Measurements from ENCODE around the gene FAM222A.

FAM222A gene

DNA sequence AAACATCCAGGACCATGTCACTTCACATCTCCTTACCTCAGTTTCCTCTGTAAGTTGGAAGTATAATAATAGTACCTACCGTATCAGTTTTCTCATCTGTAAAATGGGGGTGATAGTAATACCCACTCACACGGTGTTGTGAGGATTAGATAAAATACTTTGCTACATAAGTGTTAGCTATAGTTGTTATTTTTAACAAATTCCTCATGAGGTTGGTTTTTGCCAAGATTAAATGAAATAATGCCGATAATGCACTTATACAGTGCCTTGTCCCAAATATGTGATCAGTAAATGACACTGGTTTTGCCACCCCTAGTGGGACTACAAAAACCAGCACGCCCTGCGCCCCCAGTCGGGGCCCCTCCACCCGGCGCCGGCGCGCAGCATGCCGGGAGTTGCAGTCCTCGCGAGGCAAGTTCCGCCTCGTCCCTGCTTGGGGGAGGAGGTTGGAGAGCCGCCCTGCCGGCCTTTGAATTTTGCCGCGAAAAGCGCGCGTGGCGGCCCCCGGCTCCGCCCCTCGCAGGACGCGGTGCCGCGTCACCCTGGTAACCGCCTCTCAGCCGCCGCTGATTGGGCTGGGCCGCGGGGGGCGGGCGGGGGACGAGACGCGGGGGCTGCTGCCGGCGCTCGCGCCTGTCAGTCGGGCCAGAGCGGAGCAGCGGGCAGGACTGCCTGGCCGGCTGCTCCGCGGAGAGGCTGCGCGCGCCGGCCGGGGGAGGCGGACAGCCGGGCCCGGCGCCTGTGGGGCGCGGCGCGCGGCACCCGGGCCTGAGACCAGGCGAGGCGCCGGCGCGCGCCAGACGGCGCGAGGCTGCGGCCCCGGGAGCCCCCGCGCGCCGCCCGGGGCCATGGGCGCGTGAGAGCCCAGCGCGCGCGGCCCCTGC is at the start of gene FAM222A:
TSS of gene FAM222A (plus strand) at position 639 of the 884 bp plus-strand sequence. CDS start 30,322 bp downstream, outside the sequence.
- Histone ChIP-seq H3K27me3 (ENCODE audit: insufficient read depth, insufficient read length) (peaks cover 5% of the 10 kb centered on the region), H3K4me3 (ENCODE audit: insufficient read length, low read depth) (peak within 1 kb of the TSS; percentile 58), H3K9ac (ENCODE audit: insufficient read length, low read depth) (peak within 1 kb of the TSS; percentile 81), H3K9me3 (ENCODE audit: insufficient read depth, low read length) (no peaks in the 10 kb centered on the region), H3K36me3 (ENCODE audit: insufficient read depth, insufficient read length, low read length) (no peaks in the 10 kb centered on the region), H3K4me1 (ENCODE audit: insufficient read depth, insufficient read length) (peaks cover 38% of the 10 kb centered on the region)
- TF ChIP-seq SUZ12 (IDR thresholded peaks at IDR 0.05; ENCODE audit: extremely low read depth, insufficient read depth, insufficient read length), result no peak
- TF ChIP-seq ZNF274 (IDR thresholded peaks at IDR 0.05; ENCODE audit: low read depth, low read length), result no peak
- TF ChIP-seq YY1 (IDR thresholded peaks at IDR 0.05; ENCODE audit: insufficient read depth, insufficient read length), result no peak
- peak; percentile 94 for DNase-seq (ENCODE audit: low read depth, low spot score)

DNA sequence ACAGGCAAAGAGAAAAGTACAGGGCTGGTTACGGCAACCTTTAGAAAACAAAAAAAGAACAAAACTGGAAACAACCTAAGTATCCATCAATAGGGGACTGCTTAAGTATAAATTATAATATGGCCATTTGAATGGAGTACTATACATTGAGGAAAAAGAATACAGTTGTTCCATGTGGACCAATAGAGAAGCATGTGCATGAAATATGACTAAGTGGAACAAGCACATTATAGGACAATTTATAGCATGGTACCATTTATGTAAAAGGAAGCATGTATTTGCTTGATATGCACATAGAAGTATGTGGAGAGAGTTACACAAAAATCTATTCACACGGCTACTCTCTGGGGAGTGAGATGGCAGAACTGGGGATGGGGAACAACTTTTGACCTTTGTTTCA is 49.2 kb upstream of the FAM222A start:
- TF ChIP-seq YY1 (IDR thresholded peaks at IDR 0.05; ENCODE audit: insufficient read depth, insufficient read length) (no peak), SUZ12 (IDR thresholded peaks at IDR 0.05; ENCODE audit: extremely low read depth, insufficient read depth, insufficient read length) (no peak), ZNF274 (IDR thresholded peaks at IDR 0.05; ENCODE audit: low read depth, low read length) (no peak)
- no peak for DNase-seq (ENCODE audit: low read depth, low spot score)
- Histone ChIP-seq H3K36me3 (ENCODE audit: insufficient read depth, insufficient read length, low read length) (no peaks in the 10 kb centered on the region), H3K27me3 (ENCODE audit: insufficient read depth, insufficient read length) (no peaks in the 10 kb centered on the region), H3K4me1 (ENCODE audit: insufficient read depth, insufficient read length) (no peaks in the 10 kb centered on the region), H3K4me3 (ENCODE audit: insufficient read length, low read depth) (no peak overlapping the region), H3K9me3 (ENCODE audit: insufficient read depth, low read length) (peaks cover 12% of the 10 kb centered on the region), H3K9ac (ENCODE audit: insufficient read length, low read depth) (no peak overlapping the region)

DNA sequence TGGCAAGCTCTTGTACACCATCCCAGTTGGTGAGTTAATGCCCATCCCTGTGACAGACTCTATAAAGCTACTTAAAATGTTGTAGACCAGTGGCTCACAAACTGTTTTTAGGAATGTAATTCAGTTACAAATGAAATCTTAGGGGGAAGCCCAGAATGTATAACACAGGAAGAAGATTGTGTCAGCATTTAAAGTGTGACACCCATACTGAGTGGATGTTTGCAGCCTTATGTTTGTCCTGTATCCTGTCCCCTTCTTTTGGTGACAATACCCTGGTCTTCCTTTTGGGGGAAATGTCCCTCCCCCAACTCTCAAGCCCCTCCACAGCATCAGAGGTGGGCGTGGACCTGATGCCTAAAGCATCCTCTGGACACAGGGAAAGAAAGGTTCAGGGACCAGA is 47.6 kb upstream of the FAM222A start:
- DNase-seq (ENCODE audit: low read depth, low spot score), result no peak
- peaks cover 12% of the 10 kb centered on the region for H3K9me3 ChIP-seq (ENCODE audit: insufficient read depth, low read length)
- H3K4me3 ChIP-seq (ENCODE audit: insufficient read length, low read depth), result no peak overlapping the region
- TF ChIP-seq ZNF274 (IDR thresholded peaks at IDR 0.05; ENCODE audit: low read depth, low read length) (no peak), SUZ12 (IDR thresholded peaks at IDR 0.05; ENCODE audit: extremely low read depth, insufficient read depth, insufficient read length) (no peak), YY1 (IDR thresholded peaks at IDR 0.05; ENCODE audit: insufficient read depth, insufficient read length) (no peak)
- H3K27me3 ChIP-seq (ENCODE audit: insufficient read depth, insufficient read length), result no peaks in the 10 kb centered on the region
- H3K4me1 ChIP-seq (ENCODE audit: insufficient read depth, insufficient read length), result no peaks in the 10 kb centered on the region
- H3K9ac ChIP-seq (ENCODE audit: insufficient read length, low read depth), result no peak overlapping the region
- no peaks in the 10 kb centered on the region for H3K36me3 ChIP-seq (ENCODE audit: insufficient read depth, insufficient read length, low read length)

DNA sequence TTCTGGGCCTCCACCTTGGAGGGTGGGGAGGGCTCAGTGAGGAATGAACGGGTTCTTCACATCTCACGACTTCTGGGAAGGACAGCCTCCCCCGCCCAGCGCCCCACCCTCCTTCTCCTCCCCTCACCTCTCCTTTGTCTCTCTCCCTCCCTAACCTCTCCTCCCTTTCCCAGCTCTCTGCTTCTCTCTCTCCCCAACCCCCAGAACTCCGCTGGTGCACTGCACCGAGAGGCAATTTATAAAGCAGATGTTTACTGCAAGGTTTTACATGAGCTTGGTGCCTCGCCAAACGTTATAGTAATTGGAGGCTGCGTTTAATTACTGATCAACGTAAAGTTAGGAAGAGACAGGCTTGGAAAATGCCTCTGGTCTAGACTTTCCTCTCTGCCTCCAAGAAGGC is 42.9 kb upstream of the FAM222A start:
- no peak for DNase-seq (ENCODE audit: low read depth, low spot score)
- TF ChIP-seq SUZ12 (IDR thresholded peaks at IDR 0.05; ENCODE audit: extremely low read depth, insufficient read depth, insufficient read length), result no peak
- no peak for TF ChIP-seq YY1 (IDR thresholded peaks at IDR 0.05; ENCODE audit: insufficient read depth, insufficient read length)
- TF ChIP-seq ZNF274 (IDR thresholded peaks at IDR 0.05; ENCODE audit: low read depth, low read length), result no peak

DNA sequence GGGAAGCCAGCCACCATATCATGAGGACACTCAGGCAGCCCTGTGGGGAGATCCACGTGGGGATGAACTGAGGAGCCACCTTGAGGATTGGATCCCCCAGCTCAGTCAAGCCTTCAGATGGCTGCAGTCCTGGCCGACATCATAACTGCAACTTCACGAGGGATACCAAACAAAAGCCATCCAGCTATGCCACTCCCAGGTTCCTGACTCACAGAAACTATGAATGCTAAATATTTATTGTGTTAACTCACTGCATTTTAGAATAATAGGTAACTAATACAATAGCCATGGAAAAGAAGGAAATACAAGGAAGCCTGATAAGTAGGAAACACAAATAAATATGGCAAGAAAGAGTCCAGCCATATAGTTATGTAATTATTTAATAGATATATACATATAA is 42.1 kb upstream of the FAM222A start:
- no peak overlapping the region for H3K9ac ChIP-seq (ENCODE audit: insufficient read length, low read depth)
- TF ChIP-seq SUZ12 (IDR thresholded peaks at IDR 0.05; ENCODE audit: extremely low read depth, insufficient read depth, insufficient read length) (no peak), ZNF274 (IDR thresholded peaks at IDR 0.05; ENCODE audit: low read depth, low read length) (no peak), YY1 (IDR thresholded peaks at IDR 0.05; ENCODE audit: insufficient read depth, insufficient read length) (no peak)
- H3K9me3 ChIP-seq (ENCODE audit: insufficient read depth, low read length), result 0 out of 2 replicates have a peak, but pooled peaks cover 3% of the 10 kb centered on the region
- no peaks in the 10 kb centered on the region for H3K27me3 ChIP-seq (ENCODE audit: insufficient read depth, insufficient read length)
- H3K4me1 ChIP-seq (ENCODE audit: insufficient read depth, insufficient read length), result peaks cover 3% of the 10 kb centered on the region
- no peaks in the 10 kb centered on the region for H3K36me3 ChIP-seq (ENCODE audit: insufficient read depth, insufficient read length, low read length)
- no peak for DNase-seq (ENCODE audit: low read depth, low spot score)
- H3K4me3 ChIP-seq (ENCODE audit: insufficient read length, low read depth), result no peak overlapping the region

More for the DNA sequence above, 42.9 kb upstream of the FAM222A start:
- H3K36me3 ChIP-seq (ENCODE audit: insufficient read depth, insufficient read length, low read length), result no peaks in the 10 kb centered on the region
- H3K9ac ChIP-seq (ENCODE audit: insufficient read length, low read depth), result no peak overlapping the region
- 0 out of 2 replicates have a peak, but pooled peaks cover 3% of the 10 kb centered on the region for H3K9me3 ChIP-seq (ENCODE audit: insufficient read depth, low read length)
- H3K27me3 ChIP-seq (ENCODE audit: insufficient read depth, insufficient read length), result no peaks in the 10 kb centered on the region
- no peak overlapping the region for H3K4me3 ChIP-seq (ENCODE audit: insufficient read length, low read depth)
- peaks cover 3% of the 10 kb centered on the region for H3K4me1 ChIP-seq (ENCODE audit: insufficient read depth, insufficient read length)

DNA sequence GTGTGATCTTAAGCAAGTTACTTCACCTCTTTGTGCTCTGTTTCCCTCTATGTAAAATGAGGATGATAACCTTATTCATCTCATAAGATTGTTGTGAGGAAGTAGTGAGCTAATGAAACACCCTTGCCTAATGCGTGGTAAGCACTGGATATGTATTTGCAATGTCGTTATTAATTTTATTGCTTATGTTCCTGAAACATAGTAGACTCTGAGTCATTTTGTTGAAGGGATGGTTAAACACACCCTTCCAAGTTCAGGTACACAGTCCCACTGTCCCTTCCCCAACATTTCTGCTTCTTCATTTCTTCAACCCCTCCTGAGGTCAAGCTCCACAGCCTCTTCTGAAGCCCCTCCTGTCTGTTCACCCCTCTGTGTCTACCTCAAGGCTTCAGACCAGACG is 40.2 kb upstream of the FAM222A start:
- H3K4me3 ChIP-seq (ENCODE audit: insufficient read length, low read depth), result no peak overlapping the region
- no peaks in the 10 kb centered on the region for H3K27me3 ChIP-seq (ENCODE audit: insufficient read depth, insufficient read length)
- no peak for TF ChIP-seq ZNF274 (IDR thresholded peaks at IDR 0.05; ENCODE audit: low read depth, low read length)
- no peak for TF ChIP-seq YY1 (IDR thresholded peaks at IDR 0.05; ENCODE audit: insufficient read depth, insufficient read length)
- no peak for TF ChIP-seq SUZ12 (IDR thresholded peaks at IDR 0.05; ENCODE audit: extremely low read depth, insufficient read depth, insufficient read length)
- H3K36me3 ChIP-seq (ENCODE audit: insufficient read depth, insufficient read length, low read length), result no peaks in the 10 kb centered on the region
- H3K4me1 ChIP-seq (ENCODE audit: insufficient read depth, insufficient read length), result peaks cover 3% of the 10 kb centered on the region
- H3K9ac ChIP-seq (ENCODE audit: insufficient read length, low read depth), result no peak overlapping the region
- 0 out of 2 replicates have a peak, but pooled peaks cover 3% of the 10 kb centered on the region for H3K9me3 ChIP-seq (ENCODE audit: insufficient read depth, low read length)
- DNase-seq (ENCODE audit: low read depth, low spot score), result no peak

DNA sequence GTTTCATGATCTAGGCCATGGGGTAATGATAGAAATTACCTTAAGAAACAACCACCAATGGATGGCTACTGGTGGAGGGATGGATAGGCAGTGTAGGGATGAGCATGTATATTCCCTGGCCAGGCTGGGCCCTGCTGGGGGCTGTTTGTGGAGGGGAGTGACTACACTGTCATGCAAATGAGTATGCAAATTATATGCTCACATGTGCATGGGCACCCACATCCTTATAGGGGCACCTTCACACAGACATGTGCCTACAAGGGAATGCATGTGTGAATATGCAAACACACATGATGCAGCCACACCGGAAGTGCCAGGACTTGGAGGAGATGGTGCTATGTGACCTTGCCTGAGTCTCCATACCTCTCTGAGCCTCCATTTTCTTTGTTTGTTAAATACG is 39.7 kb upstream of the FAM222A start:
- Histone ChIP-seq H3K27me3 (ENCODE audit: insufficient read depth, insufficient read length) (no peaks in the 10 kb centered on the region), H3K4me1 (ENCODE audit: insufficient read depth, insufficient read length) (peaks cover 3% of the 10 kb centered on the region), H3K36me3 (ENCODE audit: insufficient read depth, insufficient read length, low read length) (no peaks in the 10 kb centered on the region), H3K9me3 (ENCODE audit: insufficient read depth, low read length) (0 out of 2 replicates have a peak, but pooled peaks cover 3% of the 10 kb centered on the region), H3K4me3 (ENCODE audit: insufficient read length, low read depth) (no peak overlapping the region), H3K9ac (ENCODE audit: insufficient read length, low read depth) (no peak overlapping the region)
- DNase-seq (ENCODE audit: low read depth, low spot score), result no peak
- no peak for TF ChIP-seq SUZ12 (IDR thresholded peaks at IDR 0.05; ENCODE audit: extremely low read depth, insufficient read depth, insufficient read length)
- no peak for TF ChIP-seq ZNF274 (IDR thresholded peaks at IDR 0.05; ENCODE audit: low read depth, low read length)
- no peak for TF ChIP-seq YY1 (IDR thresholded peaks at IDR 0.05; ENCODE audit: insufficient read depth, insufficient read length)

Measured in NT2/D1 (cell line).